Activated T-helper 9 cell treated with anti-CD3 and anti-CD28 coated beads, Interleukin-2, amount 50 U/mL, for 16 hours (primary cell): ENCODE measurements around the gene ETFBKMT.

Experiments
- DNase-seq: peaks from one replicate; pipeline ENCODE4 v3.0.0-alpha.2; 2020; ENCODE audit warnings: low read depth

Gene ETFBKMT

DNA sequence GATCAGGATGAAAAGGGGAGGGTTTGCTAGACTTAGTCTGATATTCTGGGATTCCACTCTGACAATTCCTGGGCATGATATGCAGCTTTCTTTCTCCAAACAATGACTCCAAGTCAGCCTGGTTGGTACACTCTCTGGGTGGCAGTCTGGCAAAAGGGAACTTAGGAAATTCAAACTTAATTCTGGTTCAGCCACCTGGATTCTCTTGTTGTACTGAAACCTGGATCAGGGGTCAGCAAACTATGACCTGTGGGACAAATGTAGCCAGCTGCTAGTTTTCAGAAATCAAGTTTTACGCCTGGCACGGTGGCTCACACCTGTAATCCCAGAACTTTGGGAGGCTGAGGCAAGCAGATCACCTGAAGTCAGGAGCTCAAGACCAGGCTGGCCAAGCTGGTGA is 63.1 kb downstream of the ETFBKMT start:
- no peak for DNase-seq
